Endothelial cell of umbilical vein (primary cell): ENCODE results near the gene DNAJC2. TPM values are rescaled to one million over a fixed set of nuclear protein-coding genes. Genes with fewer than 3 reads are reported as not detected.
A peak's percentile ranks its signal among the peaks of the same experiment; 100 is the strongest.

Source experiments
- BruUV-seq: library from RNA; stranded (reverse); fragments of 400-500 nt; replicated peaks from 2 replicates; lab custom pipeline; 2021; lab: Mats Ljungman, UMichigan
- CTCF ChIA-PET: fragments of 300-600, 350-600 bp; sonication (Branson Sonifier 250); formaldehyde crosslinking; loops from one replicate; lab custom pipeline; 2021; ENCODE audit warnings: antibody characterized with exemption, inconsistent platforms; lab: Charles Lee
- POLR2A ChIA-PET: fragments of 300-600, 350-600 bp; sonication (Branson Sonifier 250); formaldehyde crosslinking; loops from one replicate; lab custom pipeline; 2021; ENCODE audit warnings: antibody characterized with exemption, inconsistent platforms; lab: Charles Lee
- DNase-seq: peaks from one replicate; pipeline ENCODE4 v3.0.0-alpha.2; 2011; ENCODE audit warnings: low read depth, low spot score
- FAIRE-seq: peaks from 2 replicates; lab custom pipeline; 2011; peaks lifted over from hg19 to GRCh38; lab: Jason Lieb, UNC
- H2AFZ ChIP-seq: 2 replicates; pipeline ENCODE4 v1.6.0; 2012; ENCODE audit warnings: low read depth, low read length, control low read depth, inconsistent platforms
- H3K27ac ChIP-seq: 2 replicates; pipeline ENCODE4 v1.5.1; 2011; ENCODE audit warnings: low read depth, mild to moderate bottlenecking, control low read depth, low read length, moderate library complexity; ENCODE audit not compliant: insufficient read depth
- H3K27me3 ChIP-seq, 2 experiments: 2 replicates each; pipeline versions ENCODE4 v1.6.0 to v1.6.1; 2011; ENCODE audit warnings: low read length in 2 of 2, mixed read lengths in 1 of 2; ENCODE audit not compliant: control insufficient read depth in 2 of 2, insufficient read depth in 2 of 2
- H3K36me3 ChIP-seq, 2 experiments: 2 replicates in 1 of 2; 3 replicates in 1 of 2; pipeline ENCODE4 v1.5.1; 2011; ENCODE audit warnings: low read length in 2 of 2, mild to moderate bottlenecking in 1 of 2, moderate library complexity in 1 of 2; ENCODE audit not compliant: control insufficient read depth in 2 of 2, insufficient read depth in 2 of 2; ENCODE audit errors: extremely low read depth in 1 of 2
- H3K4me1 ChIP-seq: 3 replicates; pipeline ENCODE4 v1.5.1; 2011; ENCODE audit warnings: mild to moderate bottlenecking, low read length; ENCODE audit not compliant: control insufficient read depth, insufficient read depth; ENCODE audit errors: extremely low read depth
- H3K4me2 ChIP-seq: 2 replicates; pipeline ENCODE4 v1.6.1; 2011; ENCODE audit warnings: low read length, control low read depth, mixed read lengths; ENCODE audit not compliant: insufficient read depth
- H3K4me3 ChIP-seq, 3 experiments: fragments of 200-600 bp in 1 of 3; sonication (generic), shearing (Covaris generic) in 1 of 3; replicated peaks in 1 of 3; 2 replicates each; pipeline ENCODE4 v1.5.1; 2011 to 2016; ENCODE audit warnings: control low read depth in 3 of 3, low read length in 3 of 3, mild to moderate bottlenecking in 2 of 3, inconsistent platforms in 1 of 3, low read depth in 1 of 3, moderate library complexity in 1 of 3; ENCODE audit not compliant: insufficient read depth in 1 of 3
- H3K79me2 ChIP-seq: 2 replicates; pipeline ENCODE4 v1.6.0; 2012; ENCODE audit warnings: low read length, inconsistent platforms; ENCODE audit not compliant: control insufficient read depth, insufficient read depth
- H3K9ac ChIP-seq: replicated peaks from 2 replicates; pipeline ENCODE3; 2011; ENCODE audit warnings: low read length, control low read depth; ENCODE audit not compliant: insufficient read depth; ENCODE audit errors: extremely low read depth
- H3K9me1 ChIP-seq: replicated peaks from 3 replicates; pipeline ENCODE4 v1.6.0; 2011; ENCODE audit warnings: mild to moderate bottlenecking, low read length; ENCODE audit not compliant: control insufficient read depth, insufficient read depth; ENCODE audit errors: extremely low read depth
- H3K9me3 ChIP-seq: replicated peaks from 2 replicates; pipeline ENCODE4 v1.5.1; 2012; ENCODE audit warnings: low read length, inconsistent platforms; ENCODE audit not compliant: control insufficient read depth, insufficient read depth
- H4K20me1 ChIP-seq: replicated peaks from 2 replicates; pipeline ENCODE3; 2011; ENCODE audit warnings: mild to moderate bottlenecking, low read length; ENCODE audit not compliant: control insufficient read depth, insufficient read depth; ENCODE audit errors: extremely low read depth
- EZH2 ChIP-seq: IDR thresholded peaks from 2 replicates; pipeline ENCODE4 v1.6.1; 2012; ENCODE audit warnings: borderline replicate concordance, low read depth, mild to moderate bottlenecking, moderate library complexity, low read length, inconsistent platforms; ENCODE audit not compliant: severe bottlenecking
- FOS ChIP-seq: IDR thresholded peaks from 2 replicates; pipeline ENCODE4 v1.6.1; 2011; ENCODE audit warnings: mild to moderate bottlenecking, low read length, moderate library complexity, borderline replicate concordance; ENCODE audit not compliant: insufficient read depth
- JUN ChIP-seq: IDR thresholded peaks from 2 replicates; pipeline ENCODE4 v1.6.1; 2011; ENCODE audit warnings: borderline replicate concordance, low read depth; ENCODE audit not compliant: insufficient read length, insufficient read depth
- MYC ChIP-seq: IDR thresholded peaks from one replicate; pipeline ENCODE4 v1.6.1; 2011; ENCODE audit warnings: mild to moderate bottlenecking, low read depth, low read length
- POLR2A ChIP-seq: IDR thresholded peaks from 2 replicates; pipeline ENCODE4 v1.6.1; 2012; ENCODE audit warnings: low read depth, mild to moderate bottlenecking, control low read depth, low read length
- POLR2AphosphoS5 ChIP-seq: IDR thresholded peaks from 2 replicates; pipeline ENCODE4 v1.6.1; 2012; ENCODE audit warnings: low read depth, mild to moderate bottlenecking, control low read depth, low read length, moderate library complexity; ENCODE audit not compliant: insufficient read depth
- dilution Hi-C: fragments of 300-500 bp; cut with MboI; formaldehyde crosslinking; loops from one replicate; pipeline ENCODE4 v1.15.0; 2019; ENCODE audit warnings: low sequenced_read_pairs; ENCODE audit not compliant: extremely low pct_ligation_motif_present
- intact Hi-C: fragments of 100-400 bp; cut with micrococcal nuclease; formaldehyde crosslinking; loops from one replicate; pipeline ENCODE4 v1.10.0; 2022
- polyA plus RNA-seq, 4 experiments: library from polyadenylated mRNA; depleted of rRNA in 3 of 4; stranded (reverse) in 3 of 4; unstranded in 1 of 4; fragments of >200 nt; gene quantifications; 2 replicates each; pipeline versions ENCODE4 v1.2.1 to v1.2.3, GENCODE V29; 2011 to 2012; ENCODE audit warnings: missing spikeins in 1 of 4
- total RNA-seq: library from RNA; stranded (reverse); gene quantifications from 2 replicates; pipeline ENCODE4 v1.2.3, GENCODE V29; 2021
- TF ChIP-seq, protein P1 (sequence below): IDR thresholded peaks from 2 replicates; pipeline ENCODE4 v1.6.1; 2011; ENCODE audit not compliant: insufficient read depth, insufficient read length

The DNAJC2 gene
- total and polyA plus RNA-seq, 2 donors (not counting 3 experiments of a cell fraction or from before 2014, with no cell fraction given) = 8.4 to 36.3 TPM

DNA sequence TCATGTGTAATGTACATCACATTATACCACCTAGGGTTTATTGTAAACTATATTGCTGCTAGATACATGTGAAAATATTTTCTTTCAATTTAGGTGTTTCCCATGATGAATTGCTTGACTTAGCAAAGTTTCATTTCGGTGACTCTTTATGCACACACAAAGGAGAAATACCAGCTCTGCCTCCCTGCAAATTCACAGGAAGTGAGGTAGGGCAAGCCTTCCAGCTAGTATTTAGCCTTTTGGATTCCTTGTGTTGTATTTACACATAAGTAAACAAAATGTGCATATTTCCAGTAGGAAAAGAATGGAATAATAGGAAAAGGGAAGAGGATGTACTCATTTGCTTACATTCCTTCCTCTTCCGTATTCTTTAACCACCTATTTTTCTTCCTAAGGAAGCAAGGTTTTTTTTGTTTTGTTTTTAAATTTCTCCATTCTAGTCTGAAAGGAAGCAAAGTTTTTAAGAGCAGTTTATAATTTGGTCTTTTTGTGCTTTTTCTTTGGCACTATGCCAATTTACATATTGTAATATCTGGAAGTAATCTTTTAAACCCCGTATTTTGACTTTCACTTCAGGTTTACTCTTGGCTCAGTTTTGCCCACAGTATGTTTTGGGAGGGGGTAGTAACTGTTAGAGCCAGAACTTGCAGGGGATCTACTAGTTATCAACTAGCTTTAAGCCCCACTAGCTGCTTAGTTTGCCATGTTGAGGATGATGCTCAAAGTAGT is 36.9 kb downstream of the DNAJC2 start:
- ChIA-PET POLR2A (interaction anchor here (0.6 kb wide), 1 partner anchor 51 kb away, joined by 3 read pairs; no protein-coding TSS in a partner anchor), CTCF (interaction anchor here (1.0 to 1.2 kb wide), 2 partner anchors 9 to 14 kb away, joined by 3 to 5 read pairs; no protein-coding TSS in a partner anchor)
- dilution Hi-C loops (no loop called here), intact Hi-C loops (loop anchor here (1.0 kb wide), 1 partner anchor 10 kb away; the partner anchor contains the start of gene PMPCB)
- no peak for TF ChIP-seq EZH2
- TF ChIP-seq JUN = no peak
- TF ChIP-seq, protein P1, sequence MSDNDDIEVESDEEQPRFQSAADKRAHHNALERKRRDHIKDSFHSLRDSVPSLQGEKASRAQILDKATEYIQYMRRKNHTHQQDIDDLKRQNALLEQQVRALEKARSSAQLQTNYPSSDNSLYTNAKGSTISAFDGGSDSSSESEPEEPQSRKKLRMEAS = no peak
- no peak for TF ChIP-seq POLR2A
- no peak for TF ChIP-seq MYC
- TF ChIP-seq POLR2AphosphoS5 = no peak
- H3K4me3 ChIP-seq = no peak overlapping the region
- no peak overlapping the region for H3K9ac ChIP-seq
- H3K36me3 ChIP-seq = peaks cover 3 to 30% of the 10 kb centered on the region in 2 experiments
- peaks cover 10% of the 10 kb centered on the region for H3K4me1 ChIP-seq
- no peak overlapping the region for H3K27ac ChIP-seq
- peak overlapping the region; percentile 64 for H3K4me2 ChIP-seq
- H4K20me1 ChIP-seq = no peaks in the 10 kb centered on the region
- FAIRE-seq (no peak), DNase-seq (peak; percentile 38)
- no peaks in the 10 kb centered on the region for H3K79me2 ChIP-seq
- no peaks in the 10 kb centered on the region for H3K9me1 ChIP-seq
- no peak overlapping the region for H2AFZ ChIP-seq
- no TSS peak for BruUV-seq
- H3K9me3 ChIP-seq = no peaks in the 10 kb centered on the region
- no peaks in the 10 kb centered on the region for H3K27me3 ChIP-seq

DNA sequence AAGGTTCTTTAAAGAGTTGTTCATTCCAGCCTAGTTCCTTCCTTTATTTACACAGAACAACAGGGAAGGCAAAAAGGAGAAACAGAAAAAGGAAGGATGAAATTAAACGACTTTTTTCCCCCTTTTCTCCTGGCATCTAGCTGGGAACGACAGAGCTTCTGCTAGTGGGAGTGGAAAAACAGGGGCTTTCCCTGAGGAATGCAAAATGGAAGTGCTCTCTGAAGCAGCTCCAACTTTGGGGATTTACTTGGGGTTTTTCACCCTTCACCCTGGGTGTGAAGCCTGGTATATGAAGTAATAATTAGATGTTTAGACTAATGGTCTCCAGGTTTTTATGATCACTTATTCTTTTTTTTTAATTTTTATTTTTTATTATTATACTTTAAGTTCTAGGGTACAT is 43.1 kb downstream of the DNAJC2 start:
- Histone ChIP-seq H2AFZ (no peak overlapping the region), H3K4me3 (no peak overlapping the region), H3K9ac (no peak overlapping the region), H3K4me1 (peaks cover 10% of the 10 kb centered on the region), H3K4me2 (no peak overlapping the region), H3K9me1 (no peaks in the 10 kb centered on the region), H3K27me3 (no peaks in the 10 kb centered on the region), H3K79me2 (peaks cover 9% of the 10 kb centered on the region), H3K9me3 (no peaks in the 10 kb centered on the region), H4K20me1 (no peaks in the 10 kb centered on the region), H3K36me3 (peaks cover 0 to 22% of the 10 kb centered on the region in 2 experiments), H3K27ac (no peak overlapping the region)
- FAIRE-seq (no peak), DNase-seq (no peak)
- dilution Hi-C loops = no loop called here
- BruUV-seq = no TSS peak
- CTCF ChIA-PET = no interaction called here
- TF ChIP-seq POLR2AphosphoS5 = no peak
- TF ChIP-seq, protein P1 = no peak
- no peak for TF ChIP-seq JUN
- no peak for TF ChIP-seq EZH2
- no peak for TF ChIP-seq FOS
- no peak for TF ChIP-seq MYC
- intact Hi-C loops = no loop called here
- POLR2A ChIA-PET = no interaction called here
